DND-41 (cell line): ENCODE results near the gene ALDOC.

ENCODE experiments used
- ATAC-seq: fragments of 200-7000 bp; cut with Tn5 transposase; 3 replicates; pipeline ENCODE4 v1.9.1; 2021; ENCODE audit warnings: low read depth; ENCODE audit not compliant: insufficient read depth
- DNase-seq: peaks from one replicate; pipeline ENCODE4 v3.0.0-alpha.2; 2020
- H2AFZ ChIP-seq: 2 replicates; pipeline ENCODE4 v1.6.0; 2012; ENCODE audit warnings: low read depth, low read length
- H3K27ac ChIP-seq: 2 replicates; pipeline ENCODE4 v1.5.1; 2012; ENCODE audit warnings: low read length, inconsistent platforms
- H3K27me3 ChIP-seq: fragments of 200-600 bp; sonication (generic); 2 replicates; pipeline ENCODE4 v1.6.0; 2012; ENCODE audit warnings: low read length, mild to moderate bottlenecking, inconsistent platforms; ENCODE audit not compliant: insufficient read depth, poor library complexity
- H3K36me3 ChIP-seq: 2 replicates; pipeline ENCODE4 v1.5.1; 2012; ENCODE audit warnings: low read length, inconsistent platforms; ENCODE audit not compliant: insufficient read depth
- H3K4me1 ChIP-seq: 2 replicates; pipeline ENCODE4 v1.5.1; 2012; ENCODE audit warnings: mild to moderate bottlenecking, low read length; ENCODE audit not compliant: insufficient read depth
- H3K4me2 ChIP-seq: 2 replicates; pipeline ENCODE4 v1.6.0; 2012; ENCODE audit warnings: mild to moderate bottlenecking, moderate library complexity, low read length, inconsistent platforms; ENCODE audit not compliant: insufficient read depth
- H3K4me3 ChIP-seq, 2 experiments: fragments of 200-600 bp in 1 of 2; shearing (Covaris generic) in 1 of 2; 2 replicates each; pipeline ENCODE4 v1.5.1; 2012 to 2016; ENCODE audit warnings: inconsistent platforms in 2 of 2, low read length in 2 of 2, mild to moderate bottlenecking in 2 of 2, low read depth in 1 of 2, moderate library complexity in 1 of 2
- H3K79me2 ChIP-seq: 2 replicates; pipeline ENCODE4 v1.6.0; 2012; ENCODE audit warnings: low read length, inconsistent platforms; ENCODE audit not compliant: insufficient read depth
- H3K9ac ChIP-seq: 2 replicates; pipeline ENCODE4 v1.6.0; 2012; ENCODE audit warnings: low read depth, mild to moderate bottlenecking, inconsistent platforms, low read length, moderate library complexity
- H3K9me3 ChIP-seq: 2 replicates; pipeline ENCODE4 v1.5.1; 2012; ENCODE audit warnings: low read length, moderate library complexity, mild to moderate bottlenecking, inconsistent platforms; ENCODE audit not compliant: insufficient read depth, severe bottlenecking
- H4K20me1 ChIP-seq: 2 replicates; pipeline ENCODE4 v1.6.0; 2012; ENCODE audit warnings: low read length; ENCODE audit not compliant: insufficient read depth
- CTCF ChIP-seq: IDR thresholded peaks from 2 replicates; pipeline ENCODE4 v1.5.1; 2012; ENCODE audit warnings: borderline replicate concordance, low read length, moderate library complexity, mild to moderate bottlenecking; ENCODE audit not compliant: poor library complexity, severe bottlenecking; ENCODE audit errors: extremely low read depth
- EZH2 ChIP-seq: IDR thresholded peaks from 3 replicates; pipeline ENCODE4 v1.6.1; 2012; ENCODE audit warnings: borderline replicate concordance, low read depth, mild to moderate bottlenecking, moderate library complexity, low read length, inconsistent platforms; ENCODE audit not compliant: severe bottlenecking

The ALDOC gene

GRCh38 chr17:28553000-28553505 lies 23.6 kb downstream of the ALDOC start:
- H3K27ac ChIP-seq = no peak overlapping the region
- H4K20me1 ChIP-seq = 0 out of 2 replicates have a peak, but pooled peaks cover 8% of the 10 kb centered on the region
- DNase-seq (no peak), ATAC-seq (no peak)
- H3K36me3 ChIP-seq = peaks cover 44% of the 10 kb centered on the region
- H3K79me2 ChIP-seq = no peaks in the 10 kb centered on the region
- H3K4me2 ChIP-seq = peak overlapping the region; percentile 93
- peaks cover 36% of the 10 kb centered on the region for H3K4me1 ChIP-seq
- H3K9me3 ChIP-seq = no peaks in the 10 kb centered on the region
- TF ChIP-seq CTCF (no peak), EZH2 (no peak)
- no peaks in the 10 kb centered on the region for H3K27me3 ChIP-seq
- H3K4me3 ChIP-seq = peak overlapping the region in 1 of 2 experiments; percentile 80; a peak in 2 of 4 replicates
- peak overlapping the region; percentile 65 for H2AFZ ChIP-seq
- peak overlapping the region; percentile 79; the same call in 1 of the 2 replicates for H3K9ac ChIP-seq

- Histone ChIP-seq H3K27ac (peak within 1 kb of the TSS; percentile 45), H3K4me1 (peaks cover 36% of the 10 kb centered on the region), H4K20me1 (0 out of 2 replicates have a peak, but pooled peaks cover 11% of the 10 kb centered on the region), H3K4me2 (peak within 1 kb of the TSS; percentile 93), H3K27me3 (no peaks in the 10 kb centered on the region), H3K9ac (peak within 1 kb of the TSS; percentile 79), H3K36me3 (peaks cover 38% of the 10 kb centered on the region), H3K4me3 (peak within 1 kb of the TSS; percentile 65 to 80; a peak in 3 of 4 replicates), H3K9me3 (no peaks in the 10 kb centered on the region), H3K79me2 (no peaks in the 10 kb centered on the region), H2AFZ (peak within 1 kb of the TSS; percentile 81)
- DNase-seq = peak; percentile 82
- TF ChIP-seq CTCF = no peak
- TF ChIP-seq EZH2 = no peak
- peak; percentile 94 for ATAC-seq
These were observed 24.3 kb downstream of the ALDOC start, which contains the start of gene UNC119 for GRCh38 chr17:28552176-28552999. TSS of gene UNC119 (minus strand) at chr17:28552624. CDS start at chr17:28552557, 67 bp downstream.

GRCh38 chr17:28551421-28552175 lies 25.1 kb downstream of the ALDOC start:
- Histone ChIP-seq H3K79me2 (no peaks in the 10 kb centered on the region), H3K36me3 (peaks cover 35% of the 10 kb centered on the region), H3K4me1 (peaks cover 36% of the 10 kb centered on the region), H3K4me2 (peak overlapping the region; percentile 93), H3K27ac (peak overlapping the region; percentile 42; the same call in 1 of the 2 replicates), H4K20me1 (0 out of 2 replicates have a peak, but pooled peaks cover 11% of the 10 kb centered on the region), H3K27me3 (no peaks in the 10 kb centered on the region), H2AFZ (no peak overlapping the region), H3K4me3 (peak overlapping the region; percentile 65 to 80; a peak in 3 of 4 replicates), H3K9ac (peak overlapping the region; percentile 79), H3K9me3 (no peaks in the 10 kb centered on the region)
- peak; percentile 4; the same call in 1 of the 3 replicates for ATAC-seq
- TF ChIP-seq EZH2 (no peak), CTCF (no peak)
- no peak for DNase-seq
